H1 (cell line): Measurements from ENCODE around the gene CPXM2.

ENCODE experiments used
- CHD2 ChIP-seq: IDR thresholded peaks from 2 replicates; pipeline ENCODE4 v1.6.1; 2012; ENCODE audit warnings: low read length, improper control_type of control experiment
- CTCF ChIP-seq, 3 experiments: IDR thresholded peaks; 1 replicate in 2 of 3; 2 replicates in 1 of 3; pipeline versions ENCODE4 v1.5.1 to v1.6.1; 2011; ENCODE audit warnings: low read length in 3 of 3, mild to moderate bottlenecking in 3 of 3, inconsistent platforms in 2 of 3, low read depth in 1 of 3, moderate library complexity in 1 of 3; ENCODE audit not compliant: insufficient read depth in 1 of 3; ENCODE audit errors: control extremely low read depth in 1 of 3
- EP300 ChIP-seq, 2 experiments: IDR thresholded peaks; 1 replicate in 1 of 2; 2 replicates in 1 of 2; pipeline ENCODE4 v1.6.1; 2011 to 2012; ENCODE audit warnings: low read depth in 2 of 2, low read length in 2 of 2, mild to moderate bottlenecking in 2 of 2, borderline replicate concordance in 1 of 2, inconsistent platforms in 1 of 2, moderate library complexity in 1 of 2
- EZH2 ChIP-seq: fragments of 200-600 bp; sonication (generic); IDR thresholded peaks from 2 replicates; pipeline ENCODE4 v1.7.1; 2012; ENCODE audit warnings: low read depth, mild to moderate bottlenecking, moderate library complexity, low read length, inconsistent platforms; ENCODE audit not compliant: severe bottlenecking
- GABPA ChIP-seq: IDR thresholded peaks from 2 replicates; pipeline ENCODE4 v1.6.1; 2011; ENCODE audit warnings: mild to moderate bottlenecking, low read length, moderate library complexity, borderline replicate concordance; ENCODE audit not compliant: insufficient read depth
- GTF2F1 ChIP-seq: IDR thresholded peaks from 2 replicates; pipeline ENCODE4 v1.6.1; 2012; ENCODE audit warnings: low read depth, low read length, improper control_type of control experiment, borderline replicate concordance
- HDAC6 ChIP-seq: IDR thresholded peaks from one replicate; pipeline ENCODE4 v1.7.1; 2012; ENCODE audit warnings: low read depth, mild to moderate bottlenecking, inconsistent platforms, low read length, moderate library complexity
- POLR2A ChIP-seq, 2 experiments: IDR thresholded peaks; 1 replicate in 1 of 2; 2 replicates in 1 of 2; pipeline ENCODE4 v1.6.1; 2011; ENCODE audit warnings: low read depth in 2 of 2, low read length in 2 of 2, mild to moderate bottlenecking in 2 of 2; ENCODE audit errors: control extremely low read depth in 1 of 2
- POLR2AphosphoS5 ChIP-seq: IDR thresholded peaks from 2 replicates; pipeline ENCODE4 v1.6.1; 2011; ENCODE audit warnings: low read depth, low read length
- RFX5 ChIP-seq: IDR thresholded peaks from 2 replicates; pipeline ENCODE4 v1.6.1; 2011; ENCODE audit warnings: low read depth, low read length, improper control_type of control experiment, borderline replicate concordance
- SIN3A ChIP-seq, 2 experiments: IDR thresholded peaks in 1 of 2; conservative IDR thresholded peaks in 1 of 2; 2 replicates each; pipeline ENCODE4 v1.6.1; 2011 to 2012; ENCODE audit warnings: low read length in 2 of 2, improper control_type of control experiment in 1 of 2, low read depth in 1 of 2, mild to moderate bottlenecking in 1 of 2
- USF2 ChIP-seq: IDR thresholded peaks from 2 replicates; pipeline ENCODE4 v1.6.1; 2011; ENCODE audit warnings: low read length, improper control_type of control experiment

- TF ChIP-seq CTCF (IDR thresholded peaks at IDR 0.05; ENCODE audit: control extremely low read depth in 1 of 3, insufficient read depth in 1 of 3, low read depth in 1 of 3, low read length in 3 of 3), result no peak
- TF ChIP-seq POLR2A (IDR thresholded peaks at IDR 0.05; ENCODE audit: control extremely low read depth in 1 of 2, low read depth in 2 of 2, low read length in 2 of 2), result no peak
- no peak for TF ChIP-seq RFX5
- no peak for TF ChIP-seq CHD2
- no peak for TF ChIP-seq GTF2F1
- no peak for TF ChIP-seq USF2
- TF ChIP-seq SIN3A (conservative IDR thresholded peaks at IDR 0.05 in 1 of 2, IDR thresholded peaks at IDR 0.05 in 1 of 2; ENCODE audit: low read depth in 1 of 2, low read length in 2 of 2), result no peak
- no peak for TF ChIP-seq EP300 (IDR thresholded peaks at IDR 0.05; ENCODE audit: borderline replicate concordance in 1 of 2, low read depth in 2 of 2, low read length in 2 of 2)
- no peak for TF ChIP-seq HDAC6
- TF ChIP-seq EZH2, result no peak
- TF ChIP-seq POLR2AphosphoS5, result no peak
- TF ChIP-seq GABPA, result no peak
Observed at GRCh38 chr10:123869020-123869414, 22.6 kb downstream of the CPXM2 start.
